BLaER1 treated with 17β-estradiol and CSF1 and Interleukin-3, amounts not matched to agents 10 nM and 100 nM (cell line): ENCODE data around the gene SAC3D1.

Source experiments
- H3K27ac ChIP-seq, 11 experiments: shearing (Covaris generic); formaldehyde crosslinking; 2 replicates each; pipeline ENCODE4 v1.8.1; 2022
- H3K27me3 ChIP-seq, 11 experiments: shearing (Covaris generic); formaldehyde crosslinking; 2 replicates each; pipeline ENCODE4 v1.8.1; 2022
- H3K36me3 ChIP-seq, 11 experiments: shearing (Covaris generic); formaldehyde crosslinking; 2 replicates each; pipeline ENCODE4 v1.8.1; 2022
- H3K4me1 ChIP-seq, 10 experiments: shearing (Covaris generic); formaldehyde crosslinking; 2 replicates each; pipeline ENCODE4 v1.8.1; 2022
- H3K4me2 ChIP-seq, 11 experiments: shearing (Covaris generic); formaldehyde crosslinking; 2 replicates each; pipeline ENCODE4 v1.8.1; 2022
- H3K4me3 ChIP-seq, 10 experiments: shearing (Covaris generic); formaldehyde crosslinking; 2 replicates each; pipeline ENCODE4 v1.8.1; 2022
- H3K9ac ChIP-seq, 11 experiments: shearing (Covaris generic); formaldehyde crosslinking; 2 replicates each; pipeline ENCODE4 v1.8.1; 2022
- H3K9me3 ChIP-seq, 11 experiments: shearing (Covaris generic); formaldehyde crosslinking; replicated peaks in 1 of 11; 2 replicates each; pipeline ENCODE4 v1.8.1; 2022
- H4K20me1 ChIP-seq, 11 experiments: shearing (Covaris generic); formaldehyde crosslinking; 2 replicates each; pipeline ENCODE4 v1.8.1; 2022
- Cebpa-rat ChIP-seq, 11 experiments: shearing (Covaris generic); IDR thresholded peaks; 2 replicates each; pipeline ENCODE4 v1.8.1; 2022

Gene SAC3D1

GRCh38 chr11:65051398-65051858 lies 10.4 kb downstream of the SAC3D1 start:
- H3K4me3 ChIP-seq, result no peak overlapping the region
- peaks cover 0 to 3% (median 0%) of the 10 kb centered on the region in 11 experiments; a peak in 3 of 22 replicates for H3K36me3 ChIP-seq
- H4K20me1 ChIP-seq, result peaks cover 0 to 10% (median 2%) of the 10 kb centered on the region in 11 experiments; a peak in 9 of 22 replicates
- peaks cover 9 to 26% (median 20%) of the 10 kb centered on the region in 10 experiments for H3K4me1 ChIP-seq
- H3K9ac ChIP-seq, result no peak overlapping the region
- H3K9me3 ChIP-seq, result no peaks in the 10 kb centered on the region
- peaks cover 16 to 27% (median 21%) of the 10 kb centered on the region in 11 experiments for H3K27me3 ChIP-seq
- H3K4me2 ChIP-seq, result no peak overlapping the region
- no peak for TF ChIP-seq Cebpa-rat (IDR thresholded peaks at IDR 0.05)
- H3K27ac ChIP-seq, result no peak overlapping the region

DNA sequence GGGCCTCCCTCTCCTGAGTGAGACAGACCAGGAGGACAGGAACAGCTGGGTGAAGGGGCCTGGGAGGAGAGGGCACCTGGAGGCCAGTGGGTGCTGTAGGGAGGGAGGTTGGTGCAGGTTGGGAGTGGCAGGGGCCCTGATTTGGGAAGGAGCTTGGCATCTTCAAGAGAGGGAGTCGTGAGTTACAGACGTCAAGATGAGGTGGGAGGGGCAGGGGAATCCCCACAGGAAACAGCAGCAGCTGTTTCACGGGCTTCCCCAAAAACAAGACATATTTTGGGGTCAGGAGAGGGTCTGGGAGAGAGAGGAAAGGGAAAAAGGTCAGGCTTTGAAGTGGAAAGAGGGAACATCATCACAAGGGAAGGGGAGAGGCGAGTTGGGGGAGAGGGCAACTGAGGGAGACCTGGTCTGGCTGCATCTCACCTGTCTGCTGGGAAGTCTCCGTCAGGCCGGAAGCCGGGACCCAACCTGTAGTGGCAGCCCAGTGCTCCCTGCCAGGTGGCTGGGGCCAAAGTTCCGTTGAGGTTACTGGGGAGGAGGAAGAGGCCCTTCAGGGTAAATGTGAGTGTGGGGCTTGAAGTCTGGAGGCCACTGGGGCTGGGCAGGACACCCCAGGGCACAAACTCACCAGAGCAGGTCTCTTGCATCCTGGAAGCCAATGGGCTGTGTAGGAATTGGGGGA lies 13.0 kb downstream of the SAC3D1 start:
- TF ChIP-seq Cebpa-rat (IDR thresholded peaks at IDR 0.05), result no peak
- H3K27me3 ChIP-seq, result peaks cover 0 to 2% (median 0%) of the 10 kb centered on the region in 11 experiments; a peak in 2 of 22 replicates
- 0 out of 22 replicates have a peak, but pooled peaks cover 0 to 7% (median 0%) of the 10 kb centered on the region in 11 experiments for H4K20me1 ChIP-seq
- H3K36me3 ChIP-seq, result no peaks in the 10 kb centered on the region
- H3K9me3 ChIP-seq, result no peaks in the 10 kb centered on the region
- H3K4me1 ChIP-seq, result peaks cover 9 to 21% (median 20%) of the 10 kb centered on the region in 10 experiments
- H3K4me3 ChIP-seq, result no peak overlapping the region
- H3K9ac ChIP-seq, result peak overlapping the region in 4 of 11 experiments; percentile 5 to 26 (median 15); a peak in 4 of 22 replicates
- peak overlapping the region; percentile 46 to 66 (median 58) for H3K4me2 ChIP-seq
- no peak overlapping the region for H3K27ac ChIP-seq

GRCh38 chr11:65055538-65055937 lies 14.5 kb downstream of the SAC3D1 start:
- Histone ChIP-seq H3K9me3 (no peaks in the 10 kb centered on the region), H3K4me2 (no peak overlapping the region), H3K27ac (no peak overlapping the region), H3K27me3 (no peaks in the 10 kb centered on the region), H3K9ac (no peak overlapping the region), H3K4me1 (peaks cover 9 to 34% (median 30%) of the 10 kb centered on the region in 10 experiments), H3K36me3 (no peaks in the 10 kb centered on the region), H4K20me1 (peaks cover 0 to 7% (median 0%) of the 10 kb centered on the region in 11 experiments; a peak in 1 of 22 replicates), H3K4me3 (no peak overlapping the region)
- TF ChIP-seq Cebpa-rat (IDR thresholded peaks at IDR 0.05), result no peak

GRCh38 chr11:65056999-65057398 lies 16.0 kb downstream of the SAC3D1 start:
- Histone ChIP-seq H3K36me3 (no peaks in the 10 kb centered on the region), H3K9ac (no peak overlapping the region), H3K9me3 (no peaks in the 10 kb centered on the region), H3K27ac (no peak overlapping the region), H4K20me1 (peaks cover 0 to 7% (median 0%) of the 10 kb centered on the region in 11 experiments; a peak in 1 of 22 replicates), H3K27me3 (no peaks in the 10 kb centered on the region), H3K4me2 (no peak overlapping the region), H3K4me3 (no peak overlapping the region), H3K4me1 (peaks cover 23 to 47% (median 43%) of the 10 kb centered on the region in 10 experiments)
- TF ChIP-seq Cebpa-rat (IDR thresholded peaks at IDR 0.05), result no peak

DNA sequence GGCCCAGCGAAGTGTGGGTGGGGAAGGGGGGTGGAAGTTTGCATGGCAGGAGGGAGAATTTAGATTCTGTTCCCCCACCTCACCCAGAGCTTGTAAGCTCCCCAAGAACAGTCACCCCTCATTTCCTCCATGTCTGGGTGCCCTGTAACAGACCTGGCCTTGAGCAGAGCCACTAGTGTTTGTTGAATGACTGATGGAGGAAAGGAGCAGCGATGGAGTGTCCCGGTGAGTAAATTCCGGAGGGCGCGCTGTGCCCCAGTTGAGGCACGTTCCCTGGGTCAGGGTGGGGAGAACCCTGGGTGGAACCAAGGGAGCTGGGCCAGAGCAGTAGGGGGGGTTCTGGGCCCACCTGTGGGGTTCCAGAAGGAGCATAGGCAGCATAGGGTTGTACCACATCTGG lies 16.5 kb downstream of the SAC3D1 start:
- Histone ChIP-seq H3K9me3 (no peaks in the 10 kb centered on the region), H3K27ac (no peak overlapping the region), H3K9ac (no peak overlapping the region), H3K27me3 (no peaks in the 10 kb centered on the region), H3K4me2 (no peak overlapping the region), H3K36me3 (no peaks in the 10 kb centered on the region), H3K4me1 (peaks cover 27 to 52% (median 45%) of the 10 kb centered on the region in 10 experiments), H3K4me3 (no peak overlapping the region), H4K20me1 (peaks cover 0 to 7% (median 0%) of the 10 kb centered on the region in 11 experiments; a peak in 1 of 22 replicates)
- TF ChIP-seq Cebpa-rat (IDR thresholded peaks at IDR 0.05), result no peak

GRCh38 chr11:65058012-65058411 lies 17.0 kb downstream of the SAC3D1 start:
- Histone ChIP-seq H3K4me2 (no peak overlapping the region), H3K9me3 (no peaks in the 10 kb centered on the region), H3K4me1 (peaks cover 27 to 52% (median 40%) of the 10 kb centered on the region in 10 experiments), H3K9ac (no peak overlapping the region), H3K4me3 (no peak overlapping the region), H4K20me1 (peaks cover 0 to 6% (median 0%) of the 10 kb centered on the region in 11 experiments; a peak in 1 of 22 replicates), H3K27me3 (no peaks in the 10 kb centered on the region), H3K36me3 (no peaks in the 10 kb centered on the region), H3K27ac (no peak overlapping the region)
- TF ChIP-seq Cebpa-rat (IDR thresholded peaks at IDR 0.05), result no peak

GRCh38 chr11:65058419-65059054 lies 17.5 kb downstream of the SAC3D1 start, which contains the start of gene NAALADL1:
NAALADL1 (minus strand) TSS chr11:65058553; CDS start chr11:65058521, 32 bp downstream.
- Histone ChIP-seq H3K27me3 (no peaks in the 10 kb centered on the region), H3K9me3 (no peaks in the 10 kb centered on the region), H3K27ac (no peak within 1 kb of the TSS), H3K36me3 (no peaks in the 10 kb centered on the region), H3K4me1 (peaks cover 24 to 48% (median 36%) of the 10 kb centered on the region in 10 experiments), H3K4me2 (no peak within 1 kb of the TSS; a peak in 1 of 22 replicates), H4K20me1 (peaks cover 0 to under 1% (median 0%) of the 10 kb centered on the region in 11 experiments; a peak in 1 of 22 replicates), H3K4me3 (no peak within 1 kb of the TSS), H3K9ac (no peak within 1 kb of the TSS)
- TF ChIP-seq Cebpa-rat (IDR thresholded peaks at IDR 0.05), result no peak

GRCh38 chr11:65059523-65059922 lies 18.5 kb downstream of the SAC3D1 start:
- Histone ChIP-seq H3K27me3 (no peaks in the 10 kb centered on the region), H4K20me1 (no peaks in the 10 kb centered on the region; a peak in 1 of 22 replicates), H3K4me3 (no peak overlapping the region), H3K4me2 (peak overlapping the region in 5 of 11 experiments; percentile 15 to 52 (median 35); a peak in 7 of 22 replicates), H3K9me3 (no peaks in the 10 kb centered on the region), H3K27ac (no peak overlapping the region), H3K4me1 (peaks cover 18 to 42% (median 30%) of the 10 kb centered on the region in 10 experiments; a peak in 19 of 20 replicates), H3K9ac (no peak overlapping the region), H3K36me3 (no peaks in the 10 kb centered on the region)
- TF ChIP-seq Cebpa-rat (IDR thresholded peaks at IDR 0.05), result no peak
